HL-60 (cell line): ENCODE measurements around the gene CAMK2G.

ENCODE experiments used
- GABPA ChIP-seq: IDR thresholded peaks from 2 replicates; pipeline ENCODE4 v1.6.1; 2012; ENCODE audit warnings: low read depth
- POLR2AphosphoS5 ChIP-seq: IDR thresholded peaks from 2 replicates; pipeline ENCODE4 v1.6.1; 2012; ENCODE audit warnings: low read depth
- TF ChIP-seq, protein P1 (sequence below): IDR thresholded peaks from one replicate; pipeline ENCODE4 v1.5.1; 2011; ENCODE audit warnings: low read length, control low read depth, inconsistent platforms; ENCODE audit not compliant: insufficient read depth
- TF ChIP-seq, protein P2 (sequence below): IDR thresholded peaks from 2 replicates; pipeline ENCODE4 v1.6.1; 2012; ENCODE audit warnings: low read depth; ENCODE audit not compliant: insufficient replicate concordance

DNA sequence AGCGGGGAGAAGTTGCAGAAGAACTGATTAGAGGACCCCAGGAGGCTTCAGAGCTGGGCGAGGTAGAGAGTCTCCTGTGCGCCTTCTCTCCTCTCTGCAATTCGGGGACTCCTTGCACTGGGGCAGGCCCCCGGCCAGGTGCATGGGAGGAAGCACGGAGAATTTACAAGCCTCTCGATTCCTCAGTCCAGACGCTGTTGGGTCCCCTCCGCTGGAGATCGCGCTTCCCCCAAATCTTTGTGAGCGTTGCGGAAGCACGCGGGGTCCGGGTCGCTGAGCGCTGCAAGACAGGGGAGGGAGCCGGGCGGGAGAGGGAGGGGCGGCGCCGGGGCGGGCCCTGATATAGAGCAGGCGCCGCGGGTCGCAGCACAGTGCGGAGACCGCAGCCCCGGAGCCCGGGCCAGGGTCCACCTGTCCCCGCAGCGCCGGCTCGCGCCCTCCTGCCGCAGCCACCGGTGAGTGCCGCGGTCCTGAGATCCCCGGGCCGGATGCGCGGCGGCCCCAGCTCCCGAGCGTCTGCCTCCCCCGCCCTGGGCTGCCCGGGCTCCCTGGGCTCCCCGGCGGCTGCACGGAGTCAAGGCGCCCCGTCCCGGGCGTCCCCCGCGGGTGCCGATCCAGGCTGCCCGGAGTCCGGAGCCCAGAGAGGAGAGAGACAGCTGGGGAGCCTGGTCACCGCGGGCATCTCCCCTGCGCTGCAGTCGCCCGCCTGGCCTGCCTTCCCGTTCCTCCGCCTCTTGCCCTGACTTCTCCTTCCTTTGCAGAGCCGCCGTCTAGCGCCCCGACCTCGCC is 36.6 kb upstream of the CAMK2G start, which contains the start of gene PLAU:
- TF ChIP-seq, protein P1, sequence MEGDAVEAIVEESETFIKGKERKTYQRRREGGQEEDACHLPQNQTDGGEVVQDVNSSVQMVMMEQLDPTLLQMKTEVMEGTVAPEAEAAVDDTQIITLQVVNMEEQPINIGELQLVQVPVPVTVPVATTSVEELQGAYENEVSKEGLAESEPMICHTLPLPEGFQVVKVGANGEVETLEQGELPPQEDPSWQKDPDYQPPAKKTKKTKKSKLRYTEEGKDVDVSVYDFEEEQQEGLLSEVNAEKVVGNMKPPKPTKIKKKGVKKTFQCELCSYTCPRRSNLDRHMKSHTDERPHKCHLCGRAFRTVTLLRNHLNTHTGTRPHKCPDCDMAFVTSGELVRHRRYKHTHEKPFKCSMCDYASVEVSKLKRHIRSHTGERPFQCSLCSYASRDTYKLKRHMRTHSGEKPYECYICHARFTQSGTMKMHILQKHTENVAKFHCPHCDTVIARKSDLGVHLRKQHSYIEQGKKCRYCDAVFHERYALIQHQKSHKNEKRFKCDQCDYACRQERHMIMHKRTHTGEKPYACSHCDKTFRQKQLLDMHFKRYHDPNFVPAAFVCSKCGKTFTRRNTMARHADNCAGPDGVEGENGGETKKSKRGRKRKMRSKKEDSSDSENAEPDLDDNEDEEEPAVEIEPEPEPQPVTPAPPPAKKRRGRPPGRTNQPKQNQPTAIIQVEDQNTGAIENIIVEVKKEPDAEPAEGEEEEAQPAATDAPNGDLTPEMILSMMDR, result no peak
- TF ChIP-seq POLR2AphosphoS5, result peak; percentile 30; the same call in 1 of the 2 replicates
- TF ChIP-seq, protein P2, sequence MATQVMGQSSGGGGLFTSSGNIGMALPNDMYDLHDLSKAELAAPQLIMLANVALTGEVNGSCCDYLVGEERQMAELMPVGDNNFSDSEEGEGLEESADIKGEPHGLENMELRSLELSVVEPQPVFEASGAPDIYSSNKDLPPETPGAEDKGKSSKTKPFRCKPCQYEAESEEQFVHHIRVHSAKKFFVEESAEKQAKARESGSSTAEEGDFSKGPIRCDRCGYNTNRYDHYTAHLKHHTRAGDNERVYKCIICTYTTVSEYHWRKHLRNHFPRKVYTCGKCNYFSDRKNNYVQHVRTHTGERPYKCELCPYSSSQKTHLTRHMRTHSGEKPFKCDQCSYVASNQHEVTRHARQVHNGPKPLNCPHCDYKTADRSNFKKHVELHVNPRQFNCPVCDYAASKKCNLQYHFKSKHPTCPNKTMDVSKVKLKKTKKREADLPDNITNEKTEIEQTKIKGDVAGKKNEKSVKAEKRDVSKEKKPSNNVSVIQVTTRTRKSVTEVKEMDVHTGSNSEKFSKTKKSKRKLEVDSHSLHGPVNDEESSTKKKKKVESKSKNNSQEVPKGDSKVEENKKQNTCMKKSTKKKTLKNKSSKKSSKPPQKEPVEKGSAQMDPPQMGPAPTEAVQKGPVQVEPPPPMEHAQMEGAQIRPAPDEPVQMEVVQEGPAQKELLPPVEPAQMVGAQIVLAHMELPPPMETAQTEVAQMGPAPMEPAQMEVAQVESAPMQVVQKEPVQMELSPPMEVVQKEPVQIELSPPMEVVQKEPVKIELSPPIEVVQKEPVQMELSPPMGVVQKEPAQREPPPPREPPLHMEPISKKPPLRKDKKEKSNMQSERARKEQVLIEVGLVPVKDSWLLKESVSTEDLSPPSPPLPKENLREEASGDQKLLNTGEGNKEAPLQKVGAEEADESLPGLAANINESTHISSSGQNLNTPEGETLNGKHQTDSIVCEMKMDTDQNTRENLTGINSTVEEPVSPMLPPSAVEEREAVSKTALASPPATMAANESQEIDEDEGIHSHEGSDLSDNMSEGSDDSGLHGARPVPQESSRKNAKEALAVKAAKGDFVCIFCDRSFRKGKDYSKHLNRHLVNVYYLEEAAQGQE, result no peak
- TF ChIP-seq GABPA, result no peak
